Measurements from ENCODE around the gene LYG1.

LYG1 gene

DNA sequence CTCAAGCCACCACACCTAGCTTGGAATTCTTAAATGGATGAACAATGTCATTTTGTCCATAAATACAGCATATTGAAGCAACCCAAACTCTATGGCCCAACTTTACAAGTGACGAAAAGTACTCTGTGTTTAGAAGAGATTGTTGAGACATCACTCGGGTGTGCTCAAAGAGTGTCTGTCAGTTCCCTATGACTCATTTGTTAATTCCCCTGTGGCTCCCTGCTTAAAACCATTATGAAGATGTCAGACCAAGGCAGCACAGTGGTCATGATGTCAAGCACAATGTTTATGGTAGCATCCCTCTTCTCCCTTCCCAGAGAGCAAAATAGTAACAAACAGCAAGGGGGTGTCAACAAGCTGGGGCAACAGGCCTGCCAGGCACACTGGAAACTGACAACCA is 3.0 kb downstream of the LYG1 start (continued):
- TF ChIP-seq ZNF530 (tag by site-specific recombination; IDR thresholded peaks at IDR 0.05; ENCODE audit: low read depth) (no peak), ZNF843 (tag by site-specific recombination; IDR thresholded peaks at IDR 0.05) (no peak), KLF1 (tag by site-specific recombination; IDR thresholded peaks at IDR 0.05) (no peak), ZNF174 (tag by site-specific recombination; IDR thresholded peaks at IDR 0.05) (no peak), ZNF624 (tag by site-specific recombination; IDR thresholded peaks at IDR 0.05) (no peak), RBAK (tag by site-specific recombination; IDR thresholded peaks at IDR 0.05) (no peak), ZNF558 (tag by site-specific recombination; IDR thresholded peaks at IDR 0.05) (no peak), SCRT1 (tag by site-specific recombination; IDR thresholded peaks at IDR 0.05; ENCODE audit: borderline replicate concordance) (no peak), KLF9 (tag by site-specific recombination; IDR thresholded peaks at IDR 0.05; ENCODE audit: low read depth) (no peak), ZNF664 (tag by site-specific recombination; IDR thresholded peaks at IDR 0.05) (no peak), ZNF473 (tag by site-specific recombination; IDR thresholded peaks at IDR 0.05) (no peak)
- TF ChIP-seq, protein P1, sequence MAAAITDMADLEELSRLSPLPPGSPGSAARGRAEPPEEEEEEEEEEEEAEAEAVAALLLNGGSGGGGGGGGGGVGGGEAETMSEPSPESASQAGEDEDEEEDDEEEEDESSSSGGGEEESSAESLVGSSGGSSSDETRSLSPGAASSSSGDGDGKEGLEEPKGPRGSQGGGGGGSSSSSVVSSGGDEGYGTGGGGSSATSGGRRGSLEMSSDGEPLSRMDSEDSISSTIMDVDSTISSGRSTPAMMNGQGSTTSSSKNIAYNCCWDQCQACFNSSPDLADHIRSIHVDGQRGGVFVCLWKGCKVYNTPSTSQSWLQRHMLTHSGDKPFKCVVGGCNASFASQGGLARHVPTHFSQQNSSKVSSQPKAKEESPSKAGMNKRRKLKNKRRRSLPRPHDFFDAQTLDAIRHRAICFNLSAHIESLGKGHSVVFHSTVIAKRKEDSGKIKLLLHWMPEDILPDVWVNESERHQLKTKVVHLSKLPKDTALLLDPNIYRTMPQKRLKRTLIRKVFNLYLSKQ (tag by site-specific recombination; IDR thresholded peaks at IDR 0.05; ENCODE audit: borderline replicate concordance): no peak
- TF ChIP-seq, protein P2, sequence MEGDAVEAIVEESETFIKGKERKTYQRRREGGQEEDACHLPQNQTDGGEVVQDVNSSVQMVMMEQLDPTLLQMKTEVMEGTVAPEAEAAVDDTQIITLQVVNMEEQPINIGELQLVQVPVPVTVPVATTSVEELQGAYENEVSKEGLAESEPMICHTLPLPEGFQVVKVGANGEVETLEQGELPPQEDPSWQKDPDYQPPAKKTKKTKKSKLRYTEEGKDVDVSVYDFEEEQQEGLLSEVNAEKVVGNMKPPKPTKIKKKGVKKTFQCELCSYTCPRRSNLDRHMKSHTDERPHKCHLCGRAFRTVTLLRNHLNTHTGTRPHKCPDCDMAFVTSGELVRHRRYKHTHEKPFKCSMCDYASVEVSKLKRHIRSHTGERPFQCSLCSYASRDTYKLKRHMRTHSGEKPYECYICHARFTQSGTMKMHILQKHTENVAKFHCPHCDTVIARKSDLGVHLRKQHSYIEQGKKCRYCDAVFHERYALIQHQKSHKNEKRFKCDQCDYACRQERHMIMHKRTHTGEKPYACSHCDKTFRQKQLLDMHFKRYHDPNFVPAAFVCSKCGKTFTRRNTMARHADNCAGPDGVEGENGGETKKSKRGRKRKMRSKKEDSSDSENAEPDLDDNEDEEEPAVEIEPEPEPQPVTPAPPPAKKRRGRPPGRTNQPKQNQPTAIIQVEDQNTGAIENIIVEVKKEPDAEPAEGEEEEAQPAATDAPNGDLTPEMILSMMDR (tag by site-specific recombination; IDR thresholded peaks at IDR 0.05): no peak
- TF ChIP-seq, protein P3, sequence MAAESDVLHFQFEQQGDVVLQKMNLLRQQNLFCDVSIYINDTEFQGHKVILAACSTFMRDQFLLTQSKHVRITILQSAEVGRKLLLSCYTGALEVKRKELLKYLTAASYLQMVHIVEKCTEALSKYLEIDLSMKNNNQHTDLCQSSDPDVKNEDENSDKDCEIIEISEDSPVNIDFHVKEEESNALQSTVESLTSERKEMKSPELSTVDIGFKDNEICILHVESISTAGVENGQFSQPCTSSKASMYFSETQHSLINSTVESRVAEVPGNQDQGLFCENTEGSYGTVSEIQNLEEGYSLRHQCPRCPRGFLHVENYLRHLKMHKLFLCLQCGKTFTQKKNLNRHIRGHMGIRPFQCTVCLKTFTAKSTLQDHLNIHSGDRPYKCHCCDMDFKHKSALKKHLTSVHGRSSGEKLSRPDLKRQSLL (tag by site-specific recombination; IDR thresholded peaks at IDR 0.05): no peak
- TF ChIP-seq, protein P4, sequence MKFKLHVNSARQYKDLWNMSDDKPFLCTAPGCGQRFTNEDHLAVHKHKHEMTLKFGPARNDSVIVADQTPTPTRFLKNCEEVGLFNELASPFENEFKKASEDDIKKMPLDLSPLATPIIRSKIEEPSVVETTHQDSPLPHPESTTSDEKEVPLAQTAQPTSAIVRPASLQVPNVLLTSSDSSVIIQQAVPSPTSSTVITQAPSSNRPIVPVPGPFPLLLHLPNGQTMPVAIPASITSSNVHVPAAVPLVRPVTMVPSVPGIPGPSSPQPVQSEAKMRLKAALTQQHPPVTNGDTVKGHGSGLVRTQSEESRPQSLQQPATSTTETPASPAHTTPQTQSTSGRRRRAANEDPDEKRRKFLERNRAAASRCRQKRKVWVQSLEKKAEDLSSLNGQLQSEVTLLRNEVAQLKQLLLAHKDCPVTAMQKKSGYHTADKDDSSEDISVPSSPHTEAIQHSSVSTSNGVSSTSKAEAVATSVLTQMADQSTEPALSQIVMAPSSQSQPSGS (tag by site-specific recombination; IDR thresholded peaks at IDR 0.05; ENCODE audit: low read depth): no peak
- TF ChIP-seq, protein P5, sequence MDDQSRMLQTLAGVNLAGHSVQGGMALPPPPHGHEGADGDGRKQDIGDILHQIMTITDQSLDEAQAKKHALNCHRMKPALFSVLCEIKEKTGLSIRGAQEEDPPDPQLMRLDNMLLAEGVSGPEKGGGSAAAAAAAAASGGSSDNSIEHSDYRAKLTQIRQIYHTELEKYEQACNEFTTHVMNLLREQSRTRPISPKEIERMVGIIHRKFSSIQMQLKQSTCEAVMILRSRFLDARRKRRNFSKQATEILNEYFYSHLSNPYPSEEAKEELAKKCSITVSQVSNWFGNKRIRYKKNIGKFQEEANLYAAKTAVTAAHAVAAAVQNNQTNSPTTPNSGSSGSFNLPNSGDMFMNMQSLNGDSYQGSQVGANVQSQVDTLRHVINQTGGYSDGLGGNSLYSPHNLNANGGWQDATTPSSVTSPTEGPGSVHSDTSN (CRISPR knock-in tag; IDR thresholded peaks at IDR 0.05): no peak

DNA sequence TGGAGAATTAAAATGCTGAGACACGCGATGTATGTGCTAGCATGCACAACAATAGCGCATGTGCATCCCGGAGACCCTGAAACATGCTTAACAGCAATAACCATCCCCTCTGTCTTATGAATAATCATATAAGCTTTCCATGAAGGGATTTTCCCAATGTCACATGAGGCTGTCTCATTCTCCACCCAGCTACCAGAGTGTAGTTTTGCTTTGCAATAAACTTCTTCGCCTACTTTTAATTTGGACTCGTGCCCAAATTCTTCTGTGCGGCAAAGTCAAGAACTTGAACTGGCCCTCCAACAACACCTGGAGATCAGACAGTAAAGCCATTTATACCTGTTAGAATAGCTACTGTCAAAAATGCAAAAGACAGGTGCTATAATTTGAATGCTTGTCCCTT is 15.5 kb downstream of the LYG1 start:
- POLR2A ChIA-PET: no interaction called here
- TF ChIP-seq, protein P6, sequence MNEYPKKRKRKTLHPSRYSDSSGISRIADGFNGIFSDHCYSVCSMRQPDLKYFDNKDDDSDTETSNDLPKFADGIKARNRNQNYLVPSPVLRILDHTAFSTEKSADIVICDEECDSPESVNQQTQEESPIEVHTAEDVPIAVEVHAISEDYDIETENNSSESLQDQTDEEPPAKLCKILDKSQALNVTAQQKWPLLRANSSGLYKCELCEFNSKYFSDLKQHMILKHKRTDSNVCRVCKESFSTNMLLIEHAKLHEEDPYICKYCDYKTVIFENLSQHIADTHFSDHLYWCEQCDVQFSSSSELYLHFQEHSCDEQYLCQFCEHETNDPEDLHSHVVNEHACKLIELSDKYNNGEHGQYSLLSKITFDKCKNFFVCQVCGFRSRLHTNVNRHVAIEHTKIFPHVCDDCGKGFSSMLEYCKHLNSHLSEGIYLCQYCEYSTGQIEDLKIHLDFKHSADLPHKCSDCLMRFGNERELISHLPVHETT (tag by site-specific recombination; IDR thresholded peaks at IDR 0.05): no peak
- TF ChIP-seq, protein P7, sequence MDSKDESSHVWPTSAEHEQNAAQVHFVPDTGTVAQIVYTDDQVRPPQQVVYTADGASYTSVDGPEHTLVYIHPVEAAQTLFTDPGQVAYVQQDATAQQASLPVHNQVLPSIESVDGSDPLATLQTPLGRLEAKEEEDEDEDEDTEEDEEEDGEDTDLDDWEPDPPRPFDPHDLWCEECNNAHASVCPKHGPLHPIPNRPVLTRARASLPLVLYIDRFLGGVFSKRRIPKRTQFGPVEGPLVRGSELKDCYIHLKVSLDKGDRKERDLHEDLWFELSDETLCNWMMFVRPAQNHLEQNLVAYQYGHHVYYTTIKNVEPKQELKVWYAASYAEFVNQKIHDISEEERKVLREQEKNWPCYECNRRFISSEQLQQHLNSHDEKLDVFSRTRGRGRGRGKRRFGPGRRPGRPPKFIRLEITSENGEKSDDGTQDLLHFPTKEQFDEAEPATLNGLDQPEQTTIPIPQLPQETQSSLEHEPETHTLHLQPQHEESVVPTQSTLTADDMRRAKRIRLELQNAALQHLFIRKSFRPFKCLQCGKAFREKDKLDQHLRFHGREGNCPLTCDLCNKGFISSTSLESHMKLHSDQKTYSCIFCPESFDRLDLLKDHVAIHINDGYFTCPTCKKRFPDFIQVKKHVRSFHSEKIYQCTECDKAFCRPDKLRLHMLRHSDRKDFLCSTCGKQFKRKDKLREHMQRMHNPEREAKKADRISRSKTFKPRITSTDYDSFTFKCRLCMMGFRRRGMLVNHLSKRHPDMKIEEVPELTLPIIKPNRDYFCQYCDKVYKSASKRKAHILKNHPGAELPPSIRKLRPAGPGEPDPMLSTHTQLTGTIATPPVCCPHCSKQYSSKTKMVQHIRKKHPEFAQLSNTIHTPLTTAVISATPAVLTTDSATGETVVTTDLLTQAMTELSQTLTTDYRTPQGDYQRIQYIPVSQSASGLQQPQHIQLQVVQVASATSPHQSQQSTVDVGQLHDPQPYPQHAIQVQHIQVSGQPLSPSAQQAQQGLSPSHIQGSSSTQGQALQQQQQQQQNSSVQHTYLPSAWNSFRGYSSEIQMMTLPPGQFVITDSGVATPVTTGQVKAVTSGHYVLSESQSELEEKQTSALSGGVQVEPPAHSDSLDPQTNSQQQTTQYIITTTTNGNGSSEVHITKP (tag by site-specific recombination; IDR thresholded peaks at IDR 0.05): no peak
- TF ChIP-seq SALL2 (tag by site-specific recombination; IDR thresholded peaks at IDR 0.05; ENCODE audit: borderline replicate concordance) (no peak), ZNF610 (tag by site-specific recombination; IDR thresholded peaks at IDR 0.05; ENCODE audit: borderline replicate concordance) (no peak)
- TF ChIP-seq, protein P8, sequence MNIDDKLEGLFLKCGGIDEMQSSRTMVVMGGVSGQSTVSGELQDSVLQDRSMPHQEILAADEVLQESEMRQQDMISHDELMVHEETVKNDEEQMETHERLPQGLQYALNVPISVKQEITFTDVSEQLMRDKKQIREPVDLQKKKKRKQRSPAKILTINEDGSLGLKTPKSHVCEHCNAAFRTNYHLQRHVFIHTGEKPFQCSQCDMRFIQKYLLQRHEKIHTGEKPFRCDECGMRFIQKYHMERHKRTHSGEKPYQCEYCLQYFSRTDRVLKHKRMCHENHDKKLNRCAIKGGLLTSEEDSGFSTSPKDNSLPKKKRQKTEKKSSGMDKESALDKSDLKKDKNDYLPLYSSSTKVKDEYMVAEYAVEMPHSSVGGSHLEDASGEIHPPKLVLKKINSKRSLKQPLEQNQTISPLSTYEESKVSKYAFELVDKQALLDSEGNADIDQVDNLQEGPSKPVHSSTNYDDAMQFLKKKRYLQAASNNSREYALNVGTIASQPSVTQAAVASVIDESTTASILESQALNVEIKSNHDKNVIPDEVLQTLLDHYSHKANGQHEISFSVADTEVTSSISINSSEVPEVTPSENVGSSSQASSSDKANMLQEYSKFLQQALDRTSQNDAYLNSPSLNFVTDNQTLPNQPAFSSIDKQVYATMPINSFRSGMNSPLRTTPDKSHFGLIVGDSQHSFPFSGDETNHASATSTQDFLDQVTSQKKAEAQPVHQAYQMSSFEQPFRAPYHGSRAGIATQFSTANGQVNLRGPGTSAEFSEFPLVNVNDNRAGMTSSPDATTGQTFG (tag by site-specific recombination; IDR thresholded peaks at IDR 0.05; ENCODE audit: borderline replicate concordance): no peak

More for the DNA sequence above, 15.5 kb downstream of the LYG1 start:
- H3K27ac ChIP-seq (ENCODE audit: extremely low read depth, low read depth, low read length): no peak overlapping the region
- no peaks in the 10 kb centered on the region for H3K9me3 ChIP-seq (ENCODE audit: control insufficient read depth, insufficient read depth, low read depth, low read length)
- CTCF ChIA-PET: no interaction called here
- no peak overlapping the region for H3K4me3 ChIP-seq (ENCODE audit: low read depth, low read length)
- H3K36me3 ChIP-seq (ENCODE audit: control insufficient read depth in 2 of 2, insufficient read depth in 1 of 2, low read length in 2 of 2): peaks cover 0 to 9% of the 10 kb centered on the region in 2 experiments; a peak in 1 of 3 replicates
- H3K4me1 ChIP-seq (ENCODE audit: control insufficient read depth, insufficient read depth, low read length): no peaks in the 10 kb centered on the region

Data from HEK293 (cell line).